Measurements from ENCODE around the gene RPP14. TPM values are rescaled to one million over a fixed set of nuclear protein-coding genes. Genes with fewer than 3 reads are reported as not detected.
A peak's percentile ranks its signal among the peaks of the same experiment; 100 is the strongest.

RPP14 gene
- total and polyA plus RNA-seq, 2 donors (not counting 3 experiments of a cell fraction or from before 2014, with no cell fraction given): 11.9 to 18.1 TPM

- TSS peak; percentile 3 for BruUV-seq (replicated peaks)
- TF ChIP-seq FOS (IDR thresholded peaks at IDR 0.05; ENCODE audit: borderline replicate concordance, insufficient read depth, low read length) (no peak), POLR2A (IDR thresholded peaks at IDR 0.05; ENCODE audit: low read depth, low read length) (no peak), GATA2 (IDR thresholded peaks at IDR 0.05; ENCODE audit: insufficient read depth, insufficient read length, low read depth, low read length) (no peak), POLR2AphosphoS5 (IDR thresholded peaks at IDR 0.05; ENCODE audit: insufficient read depth, low read depth, low read length) (no peak), EZH2 (IDR thresholded peaks at IDR 0.05; ENCODE audit: borderline replicate concordance, low read depth, low read length, severe bottlenecking) (no peak), CTCF (IDR thresholded peaks at IDR 0.05; ENCODE audit: extremely low read depth in 1 of 2, insufficient read depth in 1 of 2, low read depth in 1 of 2, low read length in 2 of 2) (no peak), MAX (IDR thresholded peaks at IDR 0.05; ENCODE audit: insufficient read depth, insufficient read length) (no peak), JUN (IDR thresholded peaks at IDR 0.05; ENCODE audit: borderline replicate concordance, insufficient read depth, insufficient read length, low read depth) (no peak), MYC (IDR thresholded peaks at IDR 0.05; ENCODE audit: low read depth, low read length) (no peak)
- Histone ChIP-seq H2AFZ (ENCODE audit: low read depth, low read length) (no peak overlapping the region), H3K27me3 (ENCODE audit: control insufficient read depth in 2 of 2, insufficient read depth in 2 of 2, low read length in 2 of 2) (no peaks in the 10 kb centered on the region), H3K9ac (replicated peaks; ENCODE audit: extremely low read depth, insufficient read depth, low read length) (no peak overlapping the region), H3K9me1 (replicated peaks; ENCODE audit: control insufficient read depth, extremely low read depth, insufficient read depth, low read length) (no peaks in the 10 kb centered on the region), H3K4me1 (ENCODE audit: control insufficient read depth, extremely low read depth, insufficient read depth, low read length) (no peaks in the 10 kb centered on the region), H3K79me2 (ENCODE audit: control insufficient read depth, insufficient read depth, low read length) (no peaks in the 10 kb centered on the region), H3K9me3 (replicated peaks; ENCODE audit: control insufficient read depth, insufficient read depth, low read length) (no peaks in the 10 kb centered on the region), H3K36me3 (ENCODE audit: control insufficient read depth in 2 of 2, extremely low read depth in 1 of 2, insufficient read depth in 2 of 2, low read length in 2 of 2) (peaks cover 24 to 25% of the 10 kb centered on the region in 2 experiments), H3K27ac (ENCODE audit: insufficient read depth, low read depth, low read length) (no peak overlapping the region), H4K20me1 (replicated peaks; ENCODE audit: control insufficient read depth, extremely low read depth, insufficient read depth, low read length) (no peaks in the 10 kb centered on the region), H3K4me2 (ENCODE audit: insufficient read depth, low read length) (no peak overlapping the region), H3K4me3 (replicated peaks in 1 of 3; ENCODE audit: insufficient read depth in 1 of 3, low read depth in 1 of 3, low read length in 3 of 3) (no peak overlapping the region)
- ChIA-PET POLR2A (no interaction called here), CTCF (interaction anchor here (5.9 to 7.2 kb wide), 2 partner anchors 10 to 98 kb away, joined by 34 to 44 read pairs; partner anchors contain the start of genes HTD2 and RPP14)
- FAIRE-seq (no peak), DNase-seq (ENCODE audit: low read depth, low spot score) (no peak)
- dilution Hi-C loops (cut with MboI; ENCODE audit: extremely low pct_ligation_motif_present, low sequenced_read_pairs) (no loop called here), intact Hi-C loops (cut with micrococcal nuclease) (no loop called here)
Measured at GRCh38 chr3:58317811-58318210, 11.8 kb downstream of the RPP14 start.

Data from endothelial cell of umbilical vein (primary cell).